B cell (primary cell): Measurements from ENCODE around the gene PSTPIP1. TPM values are rescaled to one million over a fixed set of nuclear protein-coding genes. Genes with fewer than 3 reads are reported as not detected.

Experiments used
- ATAC-seq: fragments of 200-7000 bp; cut with Tn5 transposase; one replicate; pipeline ENCODE4 v1.10.0; 2021; ENCODE audit warnings: low read depth, mild to moderate bottlenecking, moderate number of reproducible peaks, moderate library complexity
- CTCF ChIA-PET: fragments of 350-600 bp; sonication (Branson Sonifier 250); formaldehyde crosslinking; loops from one replicate; lab custom pipeline; 2021; ENCODE audit warnings: antibody characterized with exemption, inconsistent platforms; lab: Charles Lee
- POLR2A ChIA-PET: fragments of 350-600 bp; sonication (Branson Sonifier 250); formaldehyde crosslinking; loops from one replicate; lab custom pipeline; 2021; ENCODE audit warnings: antibody characterized with exemption; lab: Charles Lee
- DNase-seq: peaks from one replicate; pipeline ENCODE4 v3.0.0; 2013
- H2AFZ ChIP-seq: 2 replicates; pipeline ENCODE4 v1.6.1; 2012; ENCODE audit warnings: mild to moderate bottlenecking, low read depth, low read length; ENCODE audit not compliant: insufficient read depth, poor library complexity, severe bottlenecking
- H3K27ac ChIP-seq, 2 donors: 1 replicate in 1 of 2; 2 replicates in 1 of 2; pipeline ENCODE4 v1.5.1; 2012 to 2013; ENCODE audit warnings: low read length in 2 of 2, mild to moderate bottlenecking in 2 of 2, moderate library complexity in 1 of 2
- H3K27me3 ChIP-seq, 4 experiments: fragments of 200-600 bp in 1 of 4; sonication (generic) in 1 of 4; replicated peaks in 1 of 4; 1 replicate in 2 of 4; 2 replicates in 2 of 4; pipeline versions ENCODE4 v1.6.1 to v1.7.0; 2013 to 2016; ENCODE audit warnings: low read length in 3 of 4, mild to moderate bottlenecking in 2 of 4, mixed read lengths in 1 of 4, moderate library complexity in 1 of 4; ENCODE audit not compliant: insufficient read depth in 4 of 4, control insufficient read depth in 3 of 4; ENCODE audit errors: control extremely low read depth in 1 of 4
- H3K36me3 ChIP-seq, 2 experiments: replicated peaks in 1 of 2; 1 replicate in 1 of 2; 2 replicates in 1 of 2; pipeline versions ENCODE4 v1.6.1 to v1.7.1; 2013; ENCODE audit warnings: low read length in 1 of 2; ENCODE audit not compliant: insufficient read depth in 2 of 2, control insufficient read depth in 1 of 2; ENCODE audit errors: control extremely low read depth in 1 of 2, extremely low read depth in 1 of 2
- H3K4me1 ChIP-seq, 2 donors: fragments of 200-600 bp in 1 of 2; sonication (generic) in 1 of 2; 1 replicate in 1 of 2; 2 replicates in 1 of 2; pipeline versions ENCODE4 v1.5.1 to v1.6.1; 2013 to 2017; ENCODE audit warnings: low read length in 2 of 2; ENCODE audit not compliant: control insufficient read depth in 2 of 2, insufficient read depth in 2 of 2
- H3K4me2 ChIP-seq: replicated peaks from 2 replicates; pipeline ENCODE3; 2012; ENCODE audit warnings: mild to moderate bottlenecking, low read depth, low read length; ENCODE audit not compliant: poor library complexity, severe bottlenecking
- H3K4me3 ChIP-seq, 5 experiments: fragments of 200-600 bp in 1 of 5; sonication (generic) in 1 of 5; 1 replicate in 3 of 5; 2 replicates in 2 of 5; pipeline versions ENCODE4 v1.5.1 to v1.7.0; 2011 to 2016; ENCODE audit warnings: low read length in 4 of 5, mild to moderate bottlenecking in 4 of 5, low read depth in 2 of 5, control low read depth in 1 of 5, moderate library complexity in 1 of 5; ENCODE audit not compliant: insufficient read depth in 1 of 5; ENCODE audit errors: control extremely low read depth in 1 of 5, extremely low read depth in 1 of 5
- H3K79me2 ChIP-seq: fragments of 200-600 bp; sonication (generic); one replicate; pipeline ENCODE4 v1.6.0; 2016; ENCODE audit warnings: low read length; ENCODE audit not compliant: control insufficient read depth, insufficient read depth
- H3K9ac ChIP-seq: fragments of 200-600 bp; sonication (generic); 2 replicates; pipeline ENCODE4 v1.6.1; 2017; ENCODE audit warnings: mild to moderate bottlenecking, low read length, moderate library complexity
- H3K9me3 ChIP-seq, 3 donors: one replicate each; pipeline versions ENCODE4 v1.6.1 to v1.7.1; 2013; ENCODE audit warnings: low read length in 2 of 3; ENCODE audit not compliant: control insufficient read depth in 2 of 3, insufficient read depth in 1 of 3; ENCODE audit errors: control extremely low read depth in 1 of 3
- H4K20me1 ChIP-seq: 2 replicates; pipeline ENCODE4 v1.6.0; 2012; ENCODE audit warnings: mild to moderate bottlenecking, low read length; ENCODE audit not compliant: insufficient read depth, control insufficient read depth, poor library complexity, severe bottlenecking
- H3K27ac Mint-ChIP-seq: one replicate; pipeline ENCODE4 v1.8.0; 2021; ENCODE audit warnings: mixed read lengths
- H3K27me3 Mint-ChIP-seq: one replicate; pipeline ENCODE4 v1.8.0; 2021; ENCODE audit warnings: mixed read lengths
- H3K4me1 Mint-ChIP-seq: one replicate; pipeline ENCODE4 v1.8.0; 2021; ENCODE audit warnings: mixed read lengths
- H3K4me3 Mint-ChIP-seq: one replicate; pipeline ENCODE4 v1.8.0; 2021; ENCODE audit warnings: mixed read lengths
- H3K9me3 Mint-ChIP-seq: one replicate; pipeline ENCODE4 v1.8.0; 2022; ENCODE audit warnings: mixed read lengths; ENCODE audit not compliant: insufficient read depth
- EZH2 ChIP-seq: IDR thresholded peaks from 2 replicates; pipeline ENCODE4 v1.6.1; 2012; ENCODE audit warnings: borderline replicate concordance, low read depth, mild to moderate bottlenecking, moderate library complexity, low read length; ENCODE audit not compliant: insufficient read depth, poor library complexity, severe bottlenecking
- WGBS: methylation state at CpG from one replicate; pipeline ENCODE4 v1.1.5; 2013; ENCODE audit warnings: missing lambda C conversion rate; ENCODE audit not compliant: insufficient coverage; 5-methylcytosine and 5-hydroxymethylcytosine counted together
- intact Hi-C: fragments of 100-400 bp; cut with micrococcal nuclease; formaldehyde crosslinking; loops from one replicate; pipeline ENCODE4 v1.10.0; 2022
- polyA plus RNA-seq: library from polyadenylated mRNA; depleted of rRNA; stranded (reverse); fragments of >200 nt; gene quantifications from 2 replicates; pipeline ENCODE4 v1.2.3, GENCODE V29; 2012
- total RNA-seq, 2 donors: library from RNA; stranded (reverse); fragments of 120-200 nt in 1 of 2; gene quantifications; 1 replicate in 1 of 2; 2 replicates in 1 of 2; pipeline versions ENCODE4 v1.2.3 to v1.2.4, GENCODE V29; 2013 to 2022
- TF ChIP-seq, protein P1 (sequence below): fragments of 200-600 bp; IDR thresholded peaks from one replicate; pipeline ENCODE4 v1.8.0; 2022; ENCODE audit warnings: antibody characterized with exemption, mild to moderate bottlenecking

Gene PSTPIP1
- total and polyA plus RNA-seq, 2 donors (not counting 1 experiment from before 2014, with no cell fraction given), result 69.0 to 79.3 TPM

- Histone ChIP-seq H3K9ac (no peak overlapping the region), H3K4me1 (peaks cover 12 to 26% of the 10 kb centered on the region in 2 donors), H3K4me3 (no peak overlapping the region), H3K9me3 (no peaks in the 10 kb centered on the region), H3K79me2 (no peaks in the 10 kb centered on the region), H3K4me2 (no peak overlapping the region), H4K20me1 (peaks cover 28% of the 10 kb centered on the region), H2AFZ (no peak overlapping the region), H3K27me3 (no peaks in the 10 kb centered on the region), H3K36me3 (peaks cover 0 to 30% of the 10 kb centered on the region in 2 experiments), H3K27ac (no peak overlapping the region)
- CTCF ChIA-PET, result interaction anchor here (0.9 to 7.5 kb wide), 2 partner anchors 55 to 127 kb away, joined by 3 to 67 read pairs; no protein-coding TSS in a partner anchor
- H3K4me1 Mint-ChIP-seq, result peaks cover 20% of the 10 kb centered on the region
- TF ChIP-seq, protein P1, sequence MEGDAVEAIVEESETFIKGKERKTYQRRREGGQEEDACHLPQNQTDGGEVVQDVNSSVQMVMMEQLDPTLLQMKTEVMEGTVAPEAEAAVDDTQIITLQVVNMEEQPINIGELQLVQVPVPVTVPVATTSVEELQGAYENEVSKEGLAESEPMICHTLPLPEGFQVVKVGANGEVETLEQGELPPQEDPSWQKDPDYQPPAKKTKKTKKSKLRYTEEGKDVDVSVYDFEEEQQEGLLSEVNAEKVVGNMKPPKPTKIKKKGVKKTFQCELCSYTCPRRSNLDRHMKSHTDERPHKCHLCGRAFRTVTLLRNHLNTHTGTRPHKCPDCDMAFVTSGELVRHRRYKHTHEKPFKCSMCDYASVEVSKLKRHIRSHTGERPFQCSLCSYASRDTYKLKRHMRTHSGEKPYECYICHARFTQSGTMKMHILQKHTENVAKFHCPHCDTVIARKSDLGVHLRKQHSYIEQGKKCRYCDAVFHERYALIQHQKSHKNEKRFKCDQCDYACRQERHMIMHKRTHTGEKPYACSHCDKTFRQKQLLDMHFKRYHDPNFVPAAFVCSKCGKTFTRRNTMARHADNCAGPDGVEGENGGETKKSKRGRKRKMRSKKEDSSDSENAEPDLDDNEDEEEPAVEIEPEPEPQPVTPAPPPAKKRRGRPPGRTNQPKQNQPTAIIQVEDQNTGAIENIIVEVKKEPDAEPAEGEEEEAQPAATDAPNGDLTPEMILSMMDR, result no peak
- TF ChIP-seq EZH2, result no peak
- no peak overlapping the region for H3K27ac Mint-ChIP-seq
- POLR2A ChIA-PET, result no interaction called here
- intact Hi-C loops, result no loop called here
- no peak overlapping the region for H3K4me3 Mint-ChIP-seq
- DNase-seq (peak; percentile 9), ATAC-seq (no peak)
- WGBS, result 98% methylated on average over 20 of the region's 22 CpGs
- no peaks in the 10 kb centered on the region for H3K9me3 Mint-ChIP-seq
- no peaks in the 10 kb centered on the region for H3K27me3 Mint-ChIP-seq
Measured at GRCh38 chr15:77028451-77029165, 33.7 kb downstream of the PSTPIP1 start.
